ES-I3 (cell line): ENCODE results near the gene NXPE2.

Experiments used
- H3K36me3 ChIP-seq: 2 replicates; pipeline ENCODE4 v1.6.1; 2013; ENCODE audit warnings: mild to moderate bottlenecking, low read length, control low read depth, moderate library complexity; ENCODE audit not compliant: insufficient read depth
- H3K4me1 ChIP-seq: 2 replicates; pipeline ENCODE4 v1.6.1; 2013; ENCODE audit warnings: mild to moderate bottlenecking, control low read depth, low read length; ENCODE audit not compliant: insufficient read depth
- H3K9ac ChIP-seq: 2 replicates; pipeline ENCODE4 v1.6.1; 2013; ENCODE audit warnings: low read depth, mild to moderate bottlenecking, low read length, moderate library complexity
- H3K9me3 ChIP-seq: 2 replicates; pipeline ENCODE4 v1.6.1; 2013; ENCODE audit warnings: mild to moderate bottlenecking, low read length, moderate library complexity; ENCODE audit not compliant: control insufficient read depth, insufficient read depth

The NXPE2 gene

DNA sequence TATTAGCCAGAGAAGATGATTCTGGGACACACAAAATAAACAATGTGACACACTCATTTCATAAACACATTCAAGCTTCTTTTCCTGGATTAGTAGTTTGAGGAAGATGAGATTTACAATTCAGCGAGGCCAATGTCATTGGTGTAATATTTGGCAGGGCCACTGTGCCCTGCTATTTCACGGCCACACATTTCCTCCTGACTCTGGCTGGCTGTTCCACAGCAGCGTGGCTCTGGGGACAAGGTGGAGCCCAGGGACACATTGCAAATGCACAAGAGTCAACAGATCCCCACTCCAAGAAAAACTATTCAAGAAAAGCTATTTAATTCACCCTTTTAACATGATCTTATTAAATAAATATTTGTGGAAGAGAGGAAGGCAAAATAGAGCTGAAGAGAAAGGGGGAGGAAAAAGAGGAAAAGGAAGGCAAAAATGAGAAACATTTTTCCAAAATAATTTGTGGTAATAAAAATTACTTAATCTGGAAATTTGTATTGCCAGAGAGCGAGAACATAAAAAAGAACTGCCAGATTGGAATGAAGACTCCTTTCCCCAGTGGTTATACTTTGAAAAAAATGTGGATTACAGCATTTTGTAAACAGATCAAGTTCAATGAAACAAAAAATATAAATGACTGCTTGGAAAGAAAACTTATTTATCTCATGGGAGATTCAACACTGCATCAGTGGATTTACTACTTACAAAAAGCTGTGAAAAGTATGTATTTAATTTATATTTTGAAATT lies 27.1 kb downstream of the NXPE2 start:
- H3K9ac ChIP-seq: no peak overlapping the region
- no peaks in the 10 kb centered on the region for H3K36me3 ChIP-seq
- H3K4me1 ChIP-seq: no peaks in the 10 kb centered on the region
- H3K9me3 ChIP-seq: no peaks in the 10 kb centered on the region; the same call in 1 of the 2 replicates

DNA sequence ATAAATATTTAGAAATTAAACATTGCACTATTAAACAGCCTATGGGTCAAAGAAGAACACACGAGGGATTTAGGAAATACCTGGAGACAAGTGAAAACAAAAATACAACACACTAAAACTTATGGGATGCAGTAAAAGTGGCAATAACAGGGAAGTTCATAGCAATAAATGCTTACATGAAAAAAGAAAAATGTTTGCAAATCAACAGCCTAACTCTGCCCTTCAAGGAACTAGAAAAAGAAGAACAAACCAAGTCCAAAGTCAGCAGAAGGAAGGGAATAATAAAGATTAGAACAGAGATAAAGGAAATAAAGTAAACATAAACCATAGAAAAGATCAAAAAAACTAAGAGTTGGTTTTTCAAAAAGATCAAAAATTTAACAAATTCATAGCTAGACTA lies 31.6 kb downstream of the NXPE2 start:
- Histone ChIP-seq H3K4me1 (no peaks in the 10 kb centered on the region), H3K36me3 (no peaks in the 10 kb centered on the region), H3K9ac (no peak overlapping the region), H3K9me3 (no peaks in the 10 kb centered on the region; the same call in 1 of the 2 replicates)

DNA sequence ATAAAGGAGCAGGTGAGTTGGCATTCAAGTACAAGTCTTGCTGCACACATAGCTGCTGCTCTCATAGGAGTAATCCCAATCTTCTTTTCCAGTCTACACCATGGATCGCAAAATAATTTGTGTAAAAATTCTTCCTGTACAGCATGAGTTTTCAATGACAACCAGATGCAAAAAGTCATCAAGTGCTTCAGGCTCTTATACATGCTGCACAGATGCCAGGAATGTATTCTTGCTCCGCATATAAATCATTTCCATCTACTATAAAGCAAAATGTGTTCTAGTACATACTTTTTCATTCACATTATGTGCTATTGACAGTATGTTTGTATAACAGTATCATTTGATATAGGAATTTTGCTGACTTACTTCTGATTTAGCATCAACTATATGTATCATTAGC lies 35.4 kb downstream of the NXPE2 start:
- no peaks in the 10 kb centered on the region; the same call in 1 of the 2 replicates for H3K9me3 ChIP-seq
- H3K9ac ChIP-seq: no peak overlapping the region
- H3K36me3 ChIP-seq: no peaks in the 10 kb centered on the region
- no peaks in the 10 kb centered on the region for H3K4me1 ChIP-seq

DNA sequence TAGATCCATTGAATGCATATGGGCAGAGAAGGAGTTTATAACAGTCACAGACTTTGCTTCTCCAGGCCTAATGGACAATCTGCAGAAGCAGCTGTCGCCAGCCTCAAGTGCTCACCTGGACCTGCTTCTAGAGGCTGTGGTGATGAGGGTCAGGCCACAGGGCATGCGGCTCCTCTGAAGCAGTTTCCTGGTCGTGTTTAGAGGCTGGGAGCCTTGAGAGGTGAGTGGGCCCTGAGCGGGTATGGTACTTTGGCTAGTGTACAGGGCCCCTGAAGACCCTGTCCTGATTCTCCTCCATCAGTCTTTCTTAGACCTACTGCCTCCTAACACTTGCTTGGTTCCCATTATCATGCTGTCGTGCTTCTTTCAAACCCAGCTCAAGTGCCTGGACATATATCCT lies 41.2 kb downstream of the NXPE2 start:
- no peaks in the 10 kb centered on the region for H3K36me3 ChIP-seq
- H3K4me1 ChIP-seq: no peaks in the 10 kb centered on the region
- H3K9me3 ChIP-seq: no peaks in the 10 kb centered on the region
- no peak overlapping the region for H3K9ac ChIP-seq

DNA sequence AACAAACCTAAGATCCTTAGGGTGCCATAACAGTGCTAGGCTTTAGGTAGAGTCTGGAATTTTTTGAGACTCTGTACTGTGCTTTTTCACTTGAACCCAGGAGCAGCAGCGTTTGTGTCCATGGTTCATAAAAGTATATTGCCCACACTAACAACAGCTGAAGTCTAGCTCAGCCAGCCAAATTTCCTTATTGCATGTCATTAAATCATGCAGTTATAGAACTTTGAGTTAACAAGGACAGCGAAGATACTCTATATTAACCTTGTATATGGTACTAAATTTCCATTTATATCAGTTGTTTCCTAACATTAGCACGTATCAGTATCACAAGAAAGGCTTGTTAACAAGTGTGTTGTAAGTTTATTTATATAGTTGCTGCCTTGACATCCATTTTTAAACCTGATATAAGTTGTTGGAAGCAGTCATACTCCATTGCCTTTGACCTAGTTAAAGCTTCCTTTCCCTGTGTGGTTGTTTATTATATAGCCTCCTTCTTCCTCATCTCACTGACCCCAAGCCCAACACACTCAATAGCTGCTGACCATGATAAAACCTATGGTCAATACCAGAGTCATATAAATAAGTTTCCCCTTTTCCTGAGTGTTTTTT lies 46.7 kb downstream of the NXPE2 start:
- Histone ChIP-seq H3K36me3 (no peaks in the 10 kb centered on the region), H3K9ac (no peak overlapping the region), H3K9me3 (no peaks in the 10 kb centered on the region), H3K4me1 (no peaks in the 10 kb centered on the region)

DNA sequence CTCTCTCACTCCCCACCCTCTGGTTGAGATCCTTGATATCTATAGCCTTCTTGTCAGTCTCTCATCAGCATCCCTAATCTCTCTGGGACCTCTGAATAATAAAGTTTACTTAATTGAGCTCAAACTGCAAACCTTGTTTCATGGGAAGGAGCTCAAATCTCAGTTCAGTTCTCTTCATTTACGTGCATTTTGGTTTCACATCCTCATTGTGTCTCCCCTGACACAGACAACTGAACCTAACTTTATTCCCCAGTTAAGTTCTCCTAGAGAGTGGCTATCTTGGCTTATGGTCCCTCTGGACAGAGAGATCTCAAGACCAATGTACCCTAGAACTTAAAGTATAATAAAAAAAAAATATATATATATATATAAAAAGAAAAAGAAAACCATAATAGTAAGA lies 47.3 kb downstream of the NXPE2 start:
- H3K4me1 ChIP-seq: no peaks in the 10 kb centered on the region
- no peak overlapping the region for H3K9ac ChIP-seq
- no peaks in the 10 kb centered on the region for H3K36me3 ChIP-seq
- H3K9me3 ChIP-seq: no peaks in the 10 kb centered on the region

DNA sequence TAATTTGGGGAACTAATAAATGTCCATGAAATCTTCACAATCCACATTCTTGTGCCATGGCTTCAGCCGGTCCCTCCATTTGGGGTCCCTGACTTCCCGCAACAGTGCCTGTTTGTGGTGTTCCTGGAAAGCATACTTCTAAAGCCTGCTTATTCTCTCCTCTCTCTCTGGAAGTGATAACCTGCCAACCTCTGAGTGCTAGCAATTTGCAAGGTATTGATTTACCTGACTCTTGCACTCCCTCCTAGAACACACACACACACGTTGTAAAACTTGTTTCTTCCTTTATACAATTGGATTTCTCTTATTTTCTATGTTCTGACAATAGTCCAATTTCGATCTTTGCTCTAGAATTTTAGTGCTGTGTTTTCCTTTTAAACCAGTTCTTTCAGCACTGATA lies 58.5 kb downstream of the NXPE2 start:
- H3K9ac ChIP-seq: no peak overlapping the region
- no peaks in the 10 kb centered on the region for H3K4me1 ChIP-seq
- H3K9me3 ChIP-seq: no peaks in the 10 kb centered on the region
- no peaks in the 10 kb centered on the region for H3K36me3 ChIP-seq

DNA sequence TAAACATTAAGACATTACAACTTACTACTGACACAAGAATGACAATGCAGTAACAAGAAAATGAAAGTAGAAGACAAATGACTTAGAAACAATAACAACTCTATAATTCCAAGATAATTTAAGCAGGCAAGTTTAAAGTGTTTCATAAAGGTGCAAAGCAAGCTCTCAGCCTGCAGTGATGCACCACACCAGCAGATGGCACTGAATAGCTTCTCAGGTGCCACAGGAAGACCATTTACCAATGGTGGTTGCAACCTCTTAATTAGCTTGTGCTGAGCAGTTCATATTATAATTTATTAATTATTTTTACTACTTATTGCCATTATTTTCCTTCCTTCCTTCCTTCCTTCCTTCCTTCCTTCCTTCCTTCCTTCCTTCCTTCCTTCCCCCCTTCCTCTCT lies 60.6 kb downstream of the NXPE2 start:
- Histone ChIP-seq H3K9me3 (no peaks in the 10 kb centered on the region), H3K36me3 (no peaks in the 10 kb centered on the region), H3K9ac (no peak overlapping the region), H3K4me1 (no peaks in the 10 kb centered on the region)

DNA sequence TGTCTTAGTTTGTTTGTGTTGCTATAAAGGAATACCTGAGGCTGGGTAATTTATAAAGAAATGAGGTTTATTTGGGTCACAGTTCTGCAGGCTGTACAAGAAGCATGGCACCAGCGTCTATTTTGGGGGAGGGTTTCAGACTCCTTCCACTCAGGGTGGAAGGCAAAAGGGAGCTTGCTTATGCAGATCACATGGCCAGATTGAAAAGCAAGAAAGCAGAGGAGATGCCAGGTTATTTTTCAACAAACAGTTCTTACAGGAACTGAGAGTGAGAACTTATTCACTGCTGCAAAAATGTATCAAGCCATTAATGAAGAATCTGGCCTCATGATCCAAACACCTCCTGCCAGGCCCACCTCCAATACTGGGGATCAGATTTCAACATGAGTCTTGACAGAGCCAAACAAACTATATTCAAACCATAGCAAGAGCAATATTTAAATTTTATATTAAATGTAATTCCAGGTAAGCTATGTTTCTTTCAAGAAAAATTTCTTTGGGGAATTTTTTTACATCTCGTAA lies 66.9 kb downstream of the NXPE2 start:
- no peaks in the 10 kb centered on the region for H3K4me1 ChIP-seq
- H3K9me3 ChIP-seq: no peaks in the 10 kb centered on the region
- no peaks in the 10 kb centered on the region for H3K36me3 ChIP-seq
- H3K9ac ChIP-seq: no peak overlapping the region

DNA sequence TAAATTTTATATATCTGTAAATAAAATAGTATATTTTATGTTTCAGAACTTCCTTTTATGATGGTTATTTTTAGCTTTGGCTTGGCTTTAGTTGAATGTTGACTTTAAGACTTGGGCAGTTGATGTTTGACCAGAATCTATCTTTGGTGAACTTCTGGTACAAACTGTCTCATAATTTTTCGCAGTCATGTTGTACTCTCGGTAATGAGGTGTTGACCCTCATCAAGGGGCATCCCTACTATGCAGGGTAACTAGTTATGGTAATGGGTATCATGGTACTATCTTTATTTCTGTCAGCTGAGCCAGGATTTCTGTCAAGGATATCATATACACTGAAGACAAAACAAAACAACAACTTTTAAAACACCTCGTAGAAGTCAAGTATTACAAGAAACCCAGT lies 67.7 kb downstream of the NXPE2 start:
- Histone ChIP-seq H3K36me3 (no peaks in the 10 kb centered on the region), H3K9ac (no peak overlapping the region), H3K9me3 (no peaks in the 10 kb centered on the region), H3K4me1 (no peaks in the 10 kb centered on the region)
